ENCODE measurements around the gene HSDL1. TPM values are rescaled to one million over a fixed set of nuclear protein-coding genes. Genes with fewer than 3 reads are reported as not detected.
A peak's percentile ranks its signal among the peaks of the same experiment; 100 is the strongest.

The HSDL1 gene
- total and polyA plus RNA-seq, 2 donors (not counting 1 experiment from before 2014, with no cell fraction given): 12.4 to 30.8 TPM

DNA sequence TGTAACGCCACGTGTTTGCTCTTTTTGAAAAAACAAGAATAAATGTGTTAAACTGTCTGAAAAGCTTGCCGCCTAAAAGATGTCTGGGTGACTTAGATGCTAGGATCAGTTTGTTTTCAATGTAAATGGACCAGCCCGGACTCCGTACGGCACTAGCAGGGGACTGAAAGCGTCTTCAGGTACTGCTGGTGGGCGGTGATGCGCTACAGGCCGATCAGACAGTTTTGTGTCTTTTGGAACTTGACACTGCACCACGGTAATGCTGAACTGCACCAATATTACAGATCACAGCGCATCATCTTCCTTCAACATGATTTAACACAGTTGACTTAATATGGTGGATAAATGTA, 27.5 kb downstream of the HSDL1 start:
- H3K36me3 ChIP-seq (replicated peaks in 1 of 2; ENCODE audit: control extremely low read depth in 1 of 2, control insufficient read depth in 1 of 2, extremely low read depth in 1 of 2, insufficient read depth in 2 of 2, low read length in 1 of 2): no peaks in the 10 kb centered on the region
- Mint-ChIP-seq H3K27me3 (no peaks in the 10 kb centered on the region), H3K4me3 (peak overlapping the region; percentile 97), H3K9me3 (ENCODE audit: insufficient read depth) (no peaks in the 10 kb centered on the region), H3K27ac (peak overlapping the region; percentile 94), H3K4me1 (peaks cover 20% of the 10 kb centered on the region)
- H3K27ac ChIP-seq (ENCODE audit: low read length in 2 of 2): peak overlapping the region; percentile 75 to 94
- CTCF ChIA-PET: interaction anchor here (0.7 to 3.2 kb wide), 12 partner anchors 11 to 69 kb away, joined by 3 to 28 read pairs (median 7); partner anchors contain the start of genes DNAAF1, HSDL1 and TAF1C
- H3K4me3 ChIP-seq (ENCODE audit: control extremely low read depth in 1 of 5, extremely low read depth in 1 of 5, insufficient read depth in 1 of 5, low read depth in 2 of 5, low read length in 4 of 5): peak overlapping the region; percentile 46 to 97 (median 94)
- peaks cover 38% of the 10 kb centered on the region for H3K79me2 ChIP-seq (ENCODE audit: control insufficient read depth, insufficient read depth, low read length)
- POLR2A ChIA-PET: interaction anchor here (1.0 to 1.6 kb wide), 4 partner anchors 14 to 70 kb away, joined by 3 to 5 read pairs (median 4); partner anchors contain the start of genes DNAAF1, HSDL1 and TAF1C
- intact Hi-C loops (cut with micrococcal nuclease): no loop called here
- peak overlapping the region; percentile 94 for H3K9ac ChIP-seq (ENCODE audit: low read length)
- no peaks in the 10 kb centered on the region for H3K27me3 ChIP-seq (replicated peaks in 1 of 4; ENCODE audit: control extremely low read depth in 1 of 4, control insufficient read depth in 3 of 4, insufficient read depth in 4 of 4, low read length in 3 of 4)
- no peak for ATAC-seq (ENCODE audit: low read depth)
- H3K4me2 ChIP-seq (replicated peaks; ENCODE audit: low read depth, low read length, poor library complexity, severe bottlenecking): peak overlapping the region; percentile 95
- H3K9me3 ChIP-seq (ENCODE audit: control extremely low read depth in 1 of 3, control insufficient read depth in 2 of 3, insufficient read depth in 1 of 3, low read length in 2 of 3): no peaks in the 10 kb centered on the region
- DNase-seq: no peak
- TF ChIP-seq, protein P1, sequence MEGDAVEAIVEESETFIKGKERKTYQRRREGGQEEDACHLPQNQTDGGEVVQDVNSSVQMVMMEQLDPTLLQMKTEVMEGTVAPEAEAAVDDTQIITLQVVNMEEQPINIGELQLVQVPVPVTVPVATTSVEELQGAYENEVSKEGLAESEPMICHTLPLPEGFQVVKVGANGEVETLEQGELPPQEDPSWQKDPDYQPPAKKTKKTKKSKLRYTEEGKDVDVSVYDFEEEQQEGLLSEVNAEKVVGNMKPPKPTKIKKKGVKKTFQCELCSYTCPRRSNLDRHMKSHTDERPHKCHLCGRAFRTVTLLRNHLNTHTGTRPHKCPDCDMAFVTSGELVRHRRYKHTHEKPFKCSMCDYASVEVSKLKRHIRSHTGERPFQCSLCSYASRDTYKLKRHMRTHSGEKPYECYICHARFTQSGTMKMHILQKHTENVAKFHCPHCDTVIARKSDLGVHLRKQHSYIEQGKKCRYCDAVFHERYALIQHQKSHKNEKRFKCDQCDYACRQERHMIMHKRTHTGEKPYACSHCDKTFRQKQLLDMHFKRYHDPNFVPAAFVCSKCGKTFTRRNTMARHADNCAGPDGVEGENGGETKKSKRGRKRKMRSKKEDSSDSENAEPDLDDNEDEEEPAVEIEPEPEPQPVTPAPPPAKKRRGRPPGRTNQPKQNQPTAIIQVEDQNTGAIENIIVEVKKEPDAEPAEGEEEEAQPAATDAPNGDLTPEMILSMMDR (IDR thresholded peaks at IDR 0.05): no peak
- TF ChIP-seq EZH2 (IDR thresholded peaks at IDR 0.05; ENCODE audit: borderline replicate concordance, insufficient read depth, low read depth, low read length, poor library complexity, severe bottlenecking): no peak
- peak overlapping the region; percentile 98 for H2AFZ ChIP-seq (ENCODE audit: insufficient read depth, low read depth, low read length, poor library complexity, severe bottlenecking)
- 2% methylated on average over 9 of the region's 12 CpGs for WGBS (ENCODE audit: insufficient coverage)
- peaks cover 16 to 20% of the 10 kb centered on the region in 2 donors for H3K4me1 ChIP-seq (ENCODE audit: control insufficient read depth in 2 of 2, insufficient read depth in 2 of 2, low read length in 2 of 2)
- peaks cover 24% of the 10 kb centered on the region for H4K20me1 ChIP-seq (ENCODE audit: control insufficient read depth, insufficient read depth, low read length, poor library complexity, severe bottlenecking)

All from B cell (primary cell).